Stomach (tissue), 4 donors: ENCODE data around the gene LRMDA.

Experiments used
- EP300 ChIP-seq: sonication (generic); formaldehyde crosslinking; IDR thresholded peaks from one replicate; pipeline ENCODE4 v1.6.1; 2017; ENCODE audit warnings: antibody characterized with exemption
- POLR2A ChIP-seq, 4 donors: fragments of 450-650 bp; IDR thresholded peaks; one replicate each; pipeline ENCODE4 v1.6.1; 2016; ENCODE audit warnings: antibody characterized with exemption in 4 of 4, control low read depth in 2 of 4, mild to moderate bottlenecking in 1 of 4, moderate library complexity in 1 of 4
- TF ChIP-seq, protein P1 (sequence below), 7 experiments: fragments of 450-650 bp in 4 of 7; fragments of 200-600 bp in 3 of 7; sonication (generic) in 3 of 7; IDR thresholded peaks; one replicate each; pipeline ENCODE4 v1.5.1; 2016 to 2019; ENCODE audit warnings: antibody characterized with exemption in 7 of 7, control low read depth in 2 of 7, mild to moderate bottlenecking in 1 of 7

DNA sequence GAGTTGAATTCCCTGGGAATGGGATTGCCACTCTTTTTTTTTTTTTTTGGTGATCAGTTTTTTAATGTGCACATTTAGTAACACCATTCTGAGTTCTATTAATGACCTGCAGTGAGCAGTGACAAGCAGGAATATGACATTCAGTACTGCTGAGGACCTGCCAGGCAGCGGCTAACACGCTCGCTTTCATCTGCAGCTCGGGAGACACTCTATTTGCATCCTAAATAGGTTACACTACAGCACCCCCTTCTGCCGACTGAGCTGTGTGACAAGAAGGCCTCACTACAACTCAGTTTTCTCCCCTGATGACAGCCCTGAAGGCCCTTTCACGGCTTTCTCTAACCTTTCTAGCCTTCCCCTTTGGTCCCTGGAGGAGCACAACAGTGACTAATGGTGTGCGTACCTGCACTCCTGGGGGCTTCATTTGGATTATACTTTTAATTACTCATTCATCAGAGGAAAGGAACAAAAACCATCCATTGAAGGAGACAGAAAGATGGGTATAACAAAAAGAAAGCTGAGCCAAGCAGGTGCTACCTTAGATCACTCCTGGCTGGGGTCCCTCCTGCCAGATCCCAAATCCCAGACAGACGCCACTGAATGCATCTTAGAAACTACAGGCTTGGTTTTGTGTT lies 872.4 kb downstream of the LRMDA start:
- no peak for TF ChIP-seq POLR2A (IDR thresholded peaks at IDR 0.05)
- TF ChIP-seq, protein P1, sequence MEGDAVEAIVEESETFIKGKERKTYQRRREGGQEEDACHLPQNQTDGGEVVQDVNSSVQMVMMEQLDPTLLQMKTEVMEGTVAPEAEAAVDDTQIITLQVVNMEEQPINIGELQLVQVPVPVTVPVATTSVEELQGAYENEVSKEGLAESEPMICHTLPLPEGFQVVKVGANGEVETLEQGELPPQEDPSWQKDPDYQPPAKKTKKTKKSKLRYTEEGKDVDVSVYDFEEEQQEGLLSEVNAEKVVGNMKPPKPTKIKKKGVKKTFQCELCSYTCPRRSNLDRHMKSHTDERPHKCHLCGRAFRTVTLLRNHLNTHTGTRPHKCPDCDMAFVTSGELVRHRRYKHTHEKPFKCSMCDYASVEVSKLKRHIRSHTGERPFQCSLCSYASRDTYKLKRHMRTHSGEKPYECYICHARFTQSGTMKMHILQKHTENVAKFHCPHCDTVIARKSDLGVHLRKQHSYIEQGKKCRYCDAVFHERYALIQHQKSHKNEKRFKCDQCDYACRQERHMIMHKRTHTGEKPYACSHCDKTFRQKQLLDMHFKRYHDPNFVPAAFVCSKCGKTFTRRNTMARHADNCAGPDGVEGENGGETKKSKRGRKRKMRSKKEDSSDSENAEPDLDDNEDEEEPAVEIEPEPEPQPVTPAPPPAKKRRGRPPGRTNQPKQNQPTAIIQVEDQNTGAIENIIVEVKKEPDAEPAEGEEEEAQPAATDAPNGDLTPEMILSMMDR (IDR thresholded peaks at IDR 0.05) = peak in 4 of 7 experiments; percentile 23 to 70 (median 53)
- TF ChIP-seq EP300 = no peak
